BJ (cell line): ENCODE data around the gene HECW1. TPM values are rescaled to one million over a fixed set of nuclear protein-coding genes. Genes with fewer than 3 reads are reported as not detected.
"Not testable (repeated sequence)": the region's sequence is repeated elsewhere in the genome, so short reads cannot be mapped to it uniquely, and the experiment has no call there.

Experiments
- CTCF ChIA-PET: fragments of 350-600 bp; formaldehyde crosslinking; extraction: SDS; loops from one replicate; lab custom pipeline; 2021; ENCODE audit warnings: antibody characterized with exemption, inconsistent platforms; lab: Yijun Ruan, JAX
- POLR2A ChIA-PET: fragments of 300-600 bp; sonication (Branson Sonifier 250); formaldehyde crosslinking; extraction: SDS; loops from one replicate; lab custom pipeline; 2021; ENCODE audit warnings: antibody characterized with exemption; lab: Charles Lee
- DNase-seq: peaks from one replicate; pipeline ENCODE4 v3.0.0-alpha.2; 2011; ENCODE audit warnings: low read depth
- H3K27me3 ChIP-seq: 2 replicates; pipeline ENCODE4 v1.6.0; 2011; ENCODE audit warnings: low read length; ENCODE audit not compliant: control insufficient read depth, insufficient read depth
- H3K36me3 ChIP-seq: 2 replicates; pipeline ENCODE4 v1.5.1; 2011; ENCODE audit warnings: low read length; ENCODE audit not compliant: control insufficient read depth, insufficient read depth
- H3K4me3 ChIP-seq: 2 replicates; pipeline ENCODE4 v1.5.1; 2011; ENCODE audit warnings: low read depth, mild to moderate bottlenecking, control low read depth, low read length
- CTCF ChIP-seq: IDR thresholded peaks from 2 replicates; pipeline ENCODE4 v1.5.1; 2011; ENCODE audit warnings: low read depth, mild to moderate bottlenecking, control low read depth, inconsistent platforms, low read length, moderate library complexity; ENCODE audit not compliant: insufficient read depth
- polyA plus RNA-seq: library from polyadenylated mRNA; depleted of rRNA; stranded (reverse); fragments of >200 nt; gene quantifications from 2 replicates; pipeline ENCODE4 v1.2.3, GENCODE V29; 2011

The HECW1 gene
- polyA plus RNA-seq, 1 experiment = 2.9 TPM

GRCh38 chr7:43565786-43566185 is 453.3 kb downstream of the HECW1 start:
- TF ChIP-seq CTCF = no peak
- peak; percentile 70 for DNase-seq
- ChIA-PET CTCF (interaction anchor here (0.7 to 5.0 kb wide), 5 partner anchors 16 to 59 kb away, joined by 3 to 38 read pairs (median 3); partner anchors contain the start of gene STK17A), POLR2A (no interaction called here)
- H3K36me3 ChIP-seq = no peaks in the 10 kb centered on the region
- no peaks in the 10 kb centered on the region for H3K27me3 ChIP-seq
- no peak overlapping the region for H3K4me3 ChIP-seq

GRCh38 chr7:43568529-43568928 is 456.1 kb downstream of the HECW1 start:
- CTCF ChIA-PET = interaction anchor here (1.2 to 5.0 kb wide), 5 partner anchors 13 to 460 kb away, joined by 3 to 38 read pairs (median 3); partner anchors contain the start of gene STK17A
- Histone ChIP-seq H3K4me3 (no peak overlapping the region), H3K36me3 (no peaks in the 10 kb centered on the region), H3K27me3 (no peaks in the 10 kb centered on the region)
- POLR2A ChIA-PET = interaction anchor here (0.6 kb wide), 1 partner anchor 554 kb away, joined by 5 read pairs; no protein-coding TSS in a partner anchor
- TF ChIP-seq CTCF = no peak
- DNase-seq = no peak

GRCh38 chr7:43569424-43569823 is 457.0 kb downstream of the HECW1 start:
- Histone ChIP-seq H3K36me3 (no peaks in the 10 kb centered on the region), H3K27me3 (no peaks in the 10 kb centered on the region), H3K4me3 (no peak overlapping the region)
- ChIA-PET CTCF (interaction anchor here (1.2 to 5.0 kb wide), 6 partner anchors 13 to 461 kb away, joined by 3 to 38 read pairs (median 3); partner anchors contain the start of gene STK17A), POLR2A (interaction anchor here (0.6 kb wide), 1 partner anchor 553 kb away, joined by 5 read pairs; no protein-coding TSS in a partner anchor)
- TF ChIP-seq CTCF = no peak
- peak; percentile 71 for DNase-seq

- DNase-seq = no peak
- H3K27me3 ChIP-seq = no peaks in the 10 kb centered on the region
- H3K4me3 ChIP-seq = no peak overlapping the region
- POLR2A ChIA-PET = interaction anchor here (0.6 kb wide), 1 partner anchor 149 kb away, joined by 3 read pairs; no protein-coding TSS in a partner anchor
- CTCF ChIA-PET = interaction anchor here (1.0 to 4.4 kb wide), 4 partner anchors 11 to 267 kb away, joined by 3 to 55 read pairs (median 4); partner anchors contain the start of gene STK17A
- H3K36me3 ChIP-seq = no peaks in the 10 kb centered on the region
- no peak for TF ChIP-seq CTCF
These were observed 458.4 kb downstream of the HECW1 start for GRCh38 chr7:43570688-43571365.

- CTCF ChIA-PET = interaction anchor here (0.6 to 4.4 kb wide), 6 partner anchors 10 to 133 kb away, joined by 3 to 55 read pairs (median 3); partner anchors contain the start of gene STK17A
- Histone ChIP-seq H3K36me3 (no peaks in the 10 kb centered on the region), H3K27me3 (no peaks in the 10 kb centered on the region), H3K4me3 (no peak overlapping the region)
- TF ChIP-seq CTCF = no peak
- POLR2A ChIA-PET = interaction anchor here (1.0 kb wide), 1 partner anchor 10 kb away, joined by 7 read pairs; the partner anchor contains the start of gene STK17A
- peak; percentile 99 for DNase-seq
These were observed 460.1 kb downstream of the HECW1 start for GRCh38 chr7:43572516-43573049.

GRCh38 chr7:43573832-43574231 is 461.4 kb downstream of the HECW1 start:
- H3K4me3 ChIP-seq, POLR2A ChIA-PET, H3K36me3 ChIP-seq, DNase-seq, H3K27me3 ChIP-seq: not testable (repeated sequence)
- CTCF ChIA-PET = interaction anchor here (0.9 to 4.4 kb wide), 5 partner anchors 8 to 147 kb away, joined by 3 to 55 read pairs (median 3); partner anchors contain the start of gene STK17A
